GM12873 (cell line): ENCODE measurements around the gene TBC1D30.

Experiments
- TF ChIP-seq, protein P1 (sequence below): IDR thresholded peaks from 2 replicates; pipeline ENCODE4 v1.5.1; 2012; ENCODE audit warnings: low read depth, mild to moderate bottlenecking, moderate library complexity, low read length, control low read depth; ENCODE audit not compliant: insufficient read depth; ENCODE audit errors: missing control alignments

Gene TBC1D30

DNA sequence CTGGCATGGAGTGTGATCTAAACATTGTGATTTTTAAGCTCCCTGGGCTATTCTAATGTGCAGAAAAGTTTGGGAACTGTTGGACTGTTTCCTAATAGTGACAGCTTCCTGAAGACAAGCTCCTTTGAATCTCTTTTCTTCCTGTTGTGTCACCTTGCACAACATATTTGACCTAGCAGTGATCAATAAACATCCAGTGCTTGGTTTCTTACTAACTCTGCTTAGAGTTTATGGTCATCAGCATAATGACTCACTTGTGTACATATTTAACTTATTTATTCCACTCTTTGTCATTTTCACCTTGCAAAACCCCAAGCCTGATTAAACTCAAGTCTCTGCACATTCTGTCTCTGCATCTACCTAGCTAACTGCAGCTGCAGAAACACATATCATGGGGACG, 27.3 kb upstream of the TBC1D30 start:
- TF ChIP-seq, protein P1, sequence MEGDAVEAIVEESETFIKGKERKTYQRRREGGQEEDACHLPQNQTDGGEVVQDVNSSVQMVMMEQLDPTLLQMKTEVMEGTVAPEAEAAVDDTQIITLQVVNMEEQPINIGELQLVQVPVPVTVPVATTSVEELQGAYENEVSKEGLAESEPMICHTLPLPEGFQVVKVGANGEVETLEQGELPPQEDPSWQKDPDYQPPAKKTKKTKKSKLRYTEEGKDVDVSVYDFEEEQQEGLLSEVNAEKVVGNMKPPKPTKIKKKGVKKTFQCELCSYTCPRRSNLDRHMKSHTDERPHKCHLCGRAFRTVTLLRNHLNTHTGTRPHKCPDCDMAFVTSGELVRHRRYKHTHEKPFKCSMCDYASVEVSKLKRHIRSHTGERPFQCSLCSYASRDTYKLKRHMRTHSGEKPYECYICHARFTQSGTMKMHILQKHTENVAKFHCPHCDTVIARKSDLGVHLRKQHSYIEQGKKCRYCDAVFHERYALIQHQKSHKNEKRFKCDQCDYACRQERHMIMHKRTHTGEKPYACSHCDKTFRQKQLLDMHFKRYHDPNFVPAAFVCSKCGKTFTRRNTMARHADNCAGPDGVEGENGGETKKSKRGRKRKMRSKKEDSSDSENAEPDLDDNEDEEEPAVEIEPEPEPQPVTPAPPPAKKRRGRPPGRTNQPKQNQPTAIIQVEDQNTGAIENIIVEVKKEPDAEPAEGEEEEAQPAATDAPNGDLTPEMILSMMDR, result no peak

DNA sequence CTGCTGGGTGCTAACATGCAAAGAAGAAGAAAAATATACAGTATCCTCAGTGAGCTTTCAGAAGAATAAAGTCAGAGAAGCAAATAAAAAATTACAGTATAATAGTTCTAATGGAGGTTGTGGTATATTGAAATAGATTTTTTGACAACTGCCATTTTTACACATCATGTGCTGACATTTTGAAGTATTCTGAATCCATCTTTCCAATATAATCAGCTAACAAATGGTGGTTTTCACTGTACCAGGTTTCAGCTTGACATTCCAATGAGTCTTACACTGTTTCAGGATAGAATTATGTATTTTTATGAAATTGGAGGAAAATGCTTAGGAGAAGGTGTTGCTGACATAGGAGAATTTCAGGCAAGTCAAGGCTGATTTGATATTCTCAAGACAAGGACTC, 26.3 kb upstream of the TBC1D30 start:
- TF ChIP-seq, protein P1, result no peak

DNA sequence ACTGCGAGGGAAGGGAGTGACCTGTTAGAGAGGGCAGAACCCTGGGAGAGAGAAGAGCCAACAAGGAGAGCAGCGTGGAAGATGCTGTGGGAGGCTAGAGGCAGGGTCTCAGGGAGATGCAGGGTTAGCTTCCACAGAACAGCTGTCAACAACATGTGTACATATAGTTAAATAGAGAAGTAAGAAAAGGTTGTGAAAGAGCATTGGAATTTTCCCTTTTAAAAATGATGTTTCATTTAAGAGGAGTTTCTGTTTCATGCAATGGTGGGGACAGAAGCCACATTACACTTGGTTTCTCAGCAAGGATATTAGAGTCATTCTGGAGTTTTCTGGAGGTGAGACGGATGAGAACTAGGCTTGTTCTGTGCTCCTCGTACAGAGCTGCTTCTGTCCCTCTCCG, 23.8 kb upstream of the TBC1D30 start:
- TF ChIP-seq, protein P1, result no peak

DNA sequence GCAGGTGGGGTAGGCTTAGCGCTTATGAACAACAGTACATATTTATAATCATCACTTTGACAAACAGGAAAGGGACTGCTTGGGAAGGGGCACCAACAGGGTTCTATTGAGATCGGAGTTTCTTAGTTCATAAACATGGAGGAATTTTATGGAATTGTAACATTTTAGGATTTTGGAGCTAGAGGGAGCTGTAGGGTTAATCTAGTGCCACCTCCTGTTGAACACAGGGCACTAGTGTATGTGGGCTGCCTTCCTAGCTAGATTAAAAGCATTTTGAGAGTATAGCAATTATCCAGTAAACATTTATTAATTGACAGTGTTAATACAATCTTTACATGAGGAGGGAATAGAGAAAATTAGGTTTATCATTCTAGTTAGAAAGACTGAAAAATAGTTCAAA, 23.1 kb upstream of the TBC1D30 start:
- TF ChIP-seq, protein P1, result peak; percentile 1

DNA sequence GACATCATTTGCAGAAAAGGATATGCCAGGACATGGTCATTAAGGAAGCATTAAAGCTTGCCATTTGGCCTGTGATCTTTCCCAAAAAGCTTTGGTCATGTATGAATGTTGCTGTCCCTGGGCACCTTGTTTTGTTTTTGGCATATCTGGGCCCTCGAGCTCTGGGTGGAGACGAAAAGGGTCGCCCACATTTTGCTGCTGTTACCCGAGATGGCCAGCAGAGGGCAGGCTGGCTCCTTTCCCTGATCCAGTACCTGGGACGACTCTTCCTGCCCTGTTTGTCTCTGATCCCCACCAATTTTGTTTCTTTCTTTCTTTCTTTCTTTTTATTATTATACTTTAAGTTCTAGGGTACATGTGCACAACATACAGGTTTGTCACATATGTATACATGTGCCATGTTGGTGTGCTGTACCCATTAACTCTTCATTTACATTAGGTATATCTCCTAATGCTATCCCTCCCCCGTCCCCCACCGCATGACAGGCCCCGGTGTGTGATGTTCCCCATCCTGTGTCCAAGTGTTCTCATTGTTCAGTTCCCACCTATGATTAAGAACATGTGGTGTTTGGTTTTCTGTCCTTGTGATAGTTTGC, 22.2 kb upstream of the TBC1D30 start:
- TF ChIP-seq, protein P1, result peak; percentile 94

DNA sequence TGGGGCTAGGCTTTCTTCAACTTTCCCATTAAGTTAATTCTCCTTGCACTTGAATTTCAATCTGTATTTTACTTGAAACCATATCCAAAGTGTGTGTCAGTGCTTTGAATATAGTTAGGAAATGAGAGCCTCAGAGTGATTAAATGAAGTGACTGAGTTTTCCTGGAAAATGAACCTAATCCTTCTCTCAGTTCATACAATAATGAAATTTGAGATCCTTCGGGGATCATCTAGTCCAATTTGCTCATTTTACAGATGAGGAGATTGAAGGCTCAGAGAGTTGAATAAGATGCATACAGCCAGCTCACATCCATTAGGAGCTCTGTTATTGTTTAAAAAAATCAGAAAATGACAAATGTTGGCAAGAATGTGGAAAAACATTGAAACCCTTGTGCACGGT, 18.3 kb upstream of the TBC1D30 start:
- TF ChIP-seq, protein P1, result no peak

DNA sequence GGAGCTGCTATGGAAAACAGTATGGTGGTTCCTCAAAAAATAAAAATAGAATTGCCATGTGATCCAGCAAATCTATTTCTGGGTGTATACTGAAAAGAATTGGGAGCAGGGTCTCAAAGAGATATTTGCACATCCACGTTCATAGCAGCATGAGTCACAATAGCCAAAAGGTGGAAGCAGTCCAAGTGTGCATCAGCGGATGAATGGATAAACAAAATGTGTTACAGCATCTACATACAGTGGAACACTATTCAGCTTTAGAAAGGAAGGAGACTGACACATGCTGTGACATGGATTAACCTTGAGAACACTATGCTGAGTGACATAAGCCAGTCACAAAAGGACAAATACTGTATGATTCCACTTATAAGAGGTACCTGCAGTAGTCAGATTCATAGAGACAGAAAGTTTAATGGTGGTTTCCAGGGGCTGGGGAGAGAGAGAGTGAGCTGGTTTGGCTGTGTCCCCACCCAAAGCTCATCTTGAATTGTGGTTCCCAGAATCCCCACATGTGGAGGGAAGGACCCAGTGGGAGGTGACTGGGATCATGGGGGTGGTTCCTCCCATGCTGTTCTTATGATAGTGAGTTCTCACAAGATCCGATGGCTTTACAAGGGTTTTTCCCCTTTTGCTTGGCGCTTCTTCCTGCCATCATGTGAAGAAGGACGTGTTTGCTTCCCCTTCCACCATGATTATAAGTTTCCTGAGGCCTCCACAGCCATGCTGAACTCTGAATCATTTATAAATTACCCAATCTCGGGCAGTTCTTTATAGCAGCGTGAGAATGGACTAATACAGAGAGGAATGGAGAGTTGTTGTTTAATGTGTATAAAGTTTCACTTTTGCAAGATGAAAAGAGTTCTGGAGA, 17.6 kb upstream of the TBC1D30 start:
- TF ChIP-seq, protein P1, result no peak
